HCT116 (cell line): ENCODE data around the gene GALNT2. TPM values are rescaled to one million over a fixed set of nuclear protein-coding genes. Genes with fewer than 3 reads are reported as not detected.

ENCODE experiments used
- ATAC-seq: fragments of 200-7000 bp; cut with Tn5 transposase; 2 replicates; pipeline ENCODE4 v1.9.1; 2020; ENCODE audit warnings: mild to moderate bottlenecking, moderate library complexity
- BruUV-seq: library from RNA; stranded (reverse); fragments of 400-500 nt; replicated peaks from 2 replicates; lab custom pipeline; 2021; lab: Mats Ljungman, UMichigan
- CTCF ChIA-PET: fragments of 300-600 bp; sonication (Branson Sonifier 250); formaldehyde crosslinking; loops from one replicate; lab custom pipeline; 2021; ENCODE audit warnings: antibody characterized with exemption; lab: Charles Lee
- POLR2A ChIA-PET: fragments of 300-600, 350-600 bp; sonication (Branson Sonifier 250); formaldehyde crosslinking; loops from one replicate; lab custom pipeline; 2021; ENCODE audit warnings: antibody characterized with exemption; lab: Charles Lee
- RAD21 ChIA-PET, 2 experiments: fragments of 300-600 bp; sonication (Branson Sonifier 250); formaldehyde crosslinking; loops; one replicate each; lab custom pipeline; 2023; ENCODE audit warnings: low total read pairs in 2 of 2; ENCODE audit not compliant: uncharacterized antibody in 2 of 2, unreplicated experiment in 2 of 2, low non-redundant PET in 1 of 2; lab: Charles Lee
- DNase-seq: peaks from one replicate; pipeline ENCODE4 v3.0.0-alpha.2; 2010; ENCODE audit warnings: low read depth, low spot score
- H2AFZ ChIP-seq: fragments of 200-600 bp; shearing (Covaris generic), sonication (generic); 2 replicates; pipeline ENCODE4 v1.6.1; 2017; ENCODE audit warnings: low read depth, mixed run types, mixed read lengths, antibody characterized with exemption, low read length; ENCODE audit not compliant: poor library complexity, severe bottlenecking
- H3K27ac ChIP-seq: 2 replicates; pipeline ENCODE4 v1.5.1; 2012; ENCODE audit warnings: low read depth, low read length
- H3K27me3 ChIP-seq: fragments of 200-600 bp; sonication (generic); 2 replicates; pipeline ENCODE4 v1.6.1; 2016; ENCODE audit warnings: mixed run types, low read length, mixed read lengths; ENCODE audit not compliant: insufficient read depth
- H3K36me3 ChIP-seq, 2 experiments: fragments of 200-500 bp in 1 of 2; fragments of 200-600 bp in 1 of 2; sonication (Bioruptor generic) in 1 of 2; sonication (generic) in 1 of 2; 2 replicates each; pipeline versions ENCODE4 v1.5.1 to v1.6.1; 2014 to 2016; ENCODE audit warnings: low read length in 2 of 2, inconsistent platforms in 1 of 2, mixed read lengths in 1 of 2, mixed run types in 1 of 2; ENCODE audit not compliant: insufficient read depth in 2 of 2, control insufficient read depth in 1 of 2
- H3K4me1 ChIP-seq, 2 experiments: fragments of 200-600 bp in 1 of 2; sonication (generic) in 1 of 2; 2 replicates each; pipeline versions ENCODE4 v1.5.1 to v1.6.1; 2012 to 2017; ENCODE audit warnings: low read length in 2 of 2, inconsistent platforms in 1 of 2, mild to moderate bottlenecking in 1 of 2, mixed read lengths in 1 of 2, mixed run types in 1 of 2, moderate library complexity in 1 of 2; ENCODE audit not compliant: insufficient read depth in 2 of 2, control insufficient read depth in 1 of 2
- H3K4me2 ChIP-seq: fragments of 200-600 bp; sonication (generic); 2 replicates; pipeline ENCODE4 v1.6.1; 2017; ENCODE audit warnings: mixed run types, low read length, mixed read lengths
- H3K4me3 ChIP-seq, 2 experiments: fragments of 200-600 bp in 1 of 2; sonication (generic) in 1 of 2; replicated peaks in 1 of 2; 2 replicates each; pipeline ENCODE4 v1.5.1; 2011 to 2016; ENCODE audit warnings: low read length in 2 of 2, control low read depth in 1 of 2, low read depth in 1 of 2, mild to moderate bottlenecking in 1 of 2, mixed read lengths in 1 of 2, mixed run types in 1 of 2
- H3K79me2 ChIP-seq: fragments of 200-600 bp; sonication (generic); 2 replicates; pipeline ENCODE4 v1.6.1; 2017; ENCODE audit warnings: mild to moderate bottlenecking, mixed run types, low read length, moderate library complexity, mixed read lengths; ENCODE audit not compliant: insufficient read depth
- H3K9ac ChIP-seq: fragments of 200-600 bp; sonication (generic); 2 replicates; pipeline ENCODE4 v1.6.1; 2016; ENCODE audit warnings: low read length, mixed read lengths
- H3K9me2 ChIP-seq: fragments of 200-600 bp; sonication (generic), shearing (Covaris generic); 2 replicates; pipeline ENCODE4 v1.6.1; 2017; ENCODE audit warnings: mixed run types, mild to moderate bottlenecking, moderate library complexity; ENCODE audit not compliant: insufficient read depth
- H3K9me3 ChIP-seq, 2 experiments: fragments of 200-500 bp in 1 of 2; fragments of 200-600 bp in 1 of 2; sonication (Bioruptor generic) in 1 of 2; sonication (generic) in 1 of 2; 2 replicates each; pipeline ENCODE4 v1.6.1; 2014 to 2017; ENCODE audit warnings: low read length in 2 of 2, mixed read lengths in 2 of 2, inconsistent platforms in 1 of 2, low read depth in 1 of 2, mild to moderate bottlenecking in 1 of 2, mixed run types in 1 of 2, moderate library complexity in 1 of 2; ENCODE audit not compliant: control insufficient read depth in 1 of 2, insufficient read depth in 1 of 2
- H4K20me1 ChIP-seq: fragments of 200-600 bp; sonication (generic), shearing (Covaris generic); 2 replicates; pipeline ENCODE4 v1.6.1; 2017; ENCODE audit warnings: mixed run types, mild to moderate bottlenecking, moderate library complexity; ENCODE audit not compliant: insufficient read depth
- CBX3 ChIP-seq: IDR thresholded peaks from 2 replicates; pipeline ENCODE4 v1.6.1; 2012; ENCODE audit warnings: low read depth
- CEBPB ChIP-seq: IDR thresholded peaks from 2 replicates; pipeline ENCODE4 v1.6.1; 2012; ENCODE audit warnings: low read depth
- ELF1 ChIP-seq: IDR thresholded peaks from 2 replicates; pipeline ENCODE4 v1.6.1; 2012; ENCODE audit warnings: low read depth, borderline replicate concordance
- MAX ChIP-seq: IDR thresholded peaks from 2 replicates; pipeline ENCODE4 v1.6.1; 2012
- POLR2A ChIP-seq: IDR thresholded peaks from 2 replicates; pipeline ENCODE4 v1.7.0; 2011; ENCODE audit warnings: borderline replicate concordance; ENCODE audit not compliant: insufficient read depth, insufficient read length; ENCODE audit errors: extremely low read depth
- SIN3A ChIP-seq: IDR thresholded peaks from 2 replicates; pipeline ENCODE4 v1.6.1; 2012; ENCODE audit warnings: low read depth
- intact Hi-C: fragments of 100-400 bp; cut with micrococcal nuclease; formaldehyde crosslinking; loops from 2 replicates; pipeline ENCODE4 v1.10.0; 2022
- total RNA-seq: library from RNA; stranded (reverse); gene quantifications from one replicate; pipeline ENCODE4 v1.2.1, GENCODE V29; 2021; ENCODE audit not compliant: unreplicated experiment
- TF ChIP-seq, protein P1 (sequence below), 3 experiments: fragments of 200-600 bp in 1 of 3; sonication (generic) in 1 of 3; IDR thresholded peaks in 2 of 3; conservative IDR thresholded peaks in 1 of 3; 2 replicates each; pipeline ENCODE4 v1.5.1; 2012 to 2017; ENCODE audit warnings: low read depth in 2 of 3, low read length in 2 of 3, antibody characterized with exemption in 1 of 3, borderline replicate concordance in 1 of 3, control low read depth in 1 of 3, mild to moderate bottlenecking in 1 of 3, mixed read lengths in 1 of 3, mixed run types in 1 of 3, moderate library complexity in 1 of 3; ENCODE audit not compliant: insufficient read depth in 1 of 3

The GALNT2 gene
- total RNA-seq, 1 experiment from 2014 or later = 40.8 TPM

GRCh38 chr1:230058626-230059025 is 8.4 kb upstream of the GALNT2 start (continued):
- TF ChIP-seq CBX3 (no peak), MAX (no peak), ELF1 (no peak), CEBPB (no peak)

- Histone ChIP-seq H3K4me2 (no peak overlapping the region), H3K9ac (no peak overlapping the region), H3K4me1 (peaks cover 5 to 8% of the 10 kb centered on the region in 2 experiments; a peak in 3 of 4 replicates), H3K4me3 (no peak overlapping the region), H3K9me2 (no peaks in the 10 kb centered on the region), H3K27me3 (no peaks in the 10 kb centered on the region; the same call in 1 of the 2 replicates), H3K27ac (no peak overlapping the region), H4K20me1 (no peaks in the 10 kb centered on the region), H2AFZ (no peak overlapping the region), H3K79me2 (no peaks in the 10 kb centered on the region), H3K36me3 (no peaks in the 10 kb centered on the region), H3K9me3 (no peaks in the 10 kb centered on the region)
- ChIA-PET POLR2A (no interaction called here), CTCF (no interaction called here), RAD21 (no interaction called here)
- no TSS peak for BruUV-seq
- DNase-seq = no peak
- TF ChIP-seq, protein P1, sequence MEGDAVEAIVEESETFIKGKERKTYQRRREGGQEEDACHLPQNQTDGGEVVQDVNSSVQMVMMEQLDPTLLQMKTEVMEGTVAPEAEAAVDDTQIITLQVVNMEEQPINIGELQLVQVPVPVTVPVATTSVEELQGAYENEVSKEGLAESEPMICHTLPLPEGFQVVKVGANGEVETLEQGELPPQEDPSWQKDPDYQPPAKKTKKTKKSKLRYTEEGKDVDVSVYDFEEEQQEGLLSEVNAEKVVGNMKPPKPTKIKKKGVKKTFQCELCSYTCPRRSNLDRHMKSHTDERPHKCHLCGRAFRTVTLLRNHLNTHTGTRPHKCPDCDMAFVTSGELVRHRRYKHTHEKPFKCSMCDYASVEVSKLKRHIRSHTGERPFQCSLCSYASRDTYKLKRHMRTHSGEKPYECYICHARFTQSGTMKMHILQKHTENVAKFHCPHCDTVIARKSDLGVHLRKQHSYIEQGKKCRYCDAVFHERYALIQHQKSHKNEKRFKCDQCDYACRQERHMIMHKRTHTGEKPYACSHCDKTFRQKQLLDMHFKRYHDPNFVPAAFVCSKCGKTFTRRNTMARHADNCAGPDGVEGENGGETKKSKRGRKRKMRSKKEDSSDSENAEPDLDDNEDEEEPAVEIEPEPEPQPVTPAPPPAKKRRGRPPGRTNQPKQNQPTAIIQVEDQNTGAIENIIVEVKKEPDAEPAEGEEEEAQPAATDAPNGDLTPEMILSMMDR (IDR thresholded peaks at IDR 0.05 in 2 of 3, conservative IDR thresholded peaks at IDR 0.05 in 1 of 3; ENCODE audit: borderline replicate concordance in 1 of 3, insufficient read depth in 1 of 3, low read depth in 2 of 3, low read length in 2 of 3) = no peak
- TF ChIP-seq POLR2A = no peak
- TF ChIP-seq SIN3A = no peak
- ATAC-seq = no peak
- intact Hi-C loops = no loop called here
These were observed 5.2 kb upstream of the GALNT2 start for GRCh38 chr1:230061801-230062200.
